Coronary artery (tissue), 2 donors: Measurements from ENCODE around the gene GDAP1L1.
A peak's percentile ranks its signal among the peaks of the same experiment; 100 is the strongest.

Experiments
- DNase-seq: peaks from one replicate; pipeline ENCODE4 v3.0.0-alpha.2; 2017; ENCODE audit warnings: low spot score
- H3K27ac ChIP-seq, 2 donors: fragments of 200-600 bp; sonication (generic); one replicate each; pipeline ENCODE4 v1.5.1; 2016 to 2019
- H3K4me3 ChIP-seq: fragments of 200-600 bp; sonication (generic); 2 replicates; pipeline ENCODE4 v1.5.1; 2016; ENCODE audit warnings: mild to moderate bottlenecking, moderate library complexity
- TF ChIP-seq, protein P1 (sequence below): fragments of 200-600 bp; sonication (generic); IDR thresholded peaks from one replicate; pipeline ENCODE4 v1.5.1; 2019; ENCODE audit warnings: antibody characterized with exemption

Gene GDAP1L1

DNA sequence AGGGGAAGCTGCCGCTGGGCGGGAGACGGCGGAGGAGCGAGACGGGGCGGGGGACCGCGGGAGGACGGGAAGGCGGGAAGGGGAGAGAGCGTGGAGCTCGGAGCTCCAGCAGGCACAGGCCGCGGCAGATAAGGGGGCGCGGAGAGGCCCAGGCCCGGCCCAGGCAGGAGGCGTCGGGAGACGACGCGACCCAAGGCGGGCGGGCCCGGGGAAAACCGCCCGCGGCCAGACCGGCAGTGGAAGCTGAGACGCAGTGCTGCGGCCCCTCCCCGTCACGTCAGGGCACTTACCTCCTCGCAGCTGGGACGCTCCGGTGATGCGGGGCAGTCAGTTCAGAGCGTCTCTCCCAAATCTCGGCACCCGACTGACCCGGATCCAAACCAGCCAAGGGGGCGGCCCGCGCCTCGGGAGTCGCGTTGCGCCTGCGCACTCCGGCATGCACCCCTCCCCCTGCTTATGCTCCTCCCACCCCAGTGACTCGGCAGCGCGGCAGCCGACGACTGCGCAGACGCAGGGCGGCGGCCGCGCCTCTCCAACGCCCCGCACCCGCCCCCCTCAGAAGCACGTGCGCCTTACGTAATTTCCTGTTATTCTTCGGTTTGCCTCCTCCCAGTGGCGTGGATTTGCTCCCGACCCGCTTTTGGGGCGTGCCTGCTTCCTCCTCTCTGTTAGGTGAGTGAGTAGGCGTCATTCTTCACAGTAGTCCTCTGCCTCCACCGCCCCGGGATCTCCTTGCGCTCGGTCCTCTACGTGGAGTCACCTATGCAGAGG lies 36.5 kb upstream of the GDAP1L1 start, which contains the start of gene OSER1:
Gene OSER1 (minus strand): TSS at position 366 of the 771 bp plus-strand sequence. CDS start 3,814 bp downstream, outside the sequence.
- Histone ChIP-seq H3K4me3 (peak within 1 kb of the TSS; percentile 85), H3K27ac (peak within 1 kb of the TSS; percentile 96)
- peak; percentile 99 for DNase-seq
- TF ChIP-seq, protein P1, sequence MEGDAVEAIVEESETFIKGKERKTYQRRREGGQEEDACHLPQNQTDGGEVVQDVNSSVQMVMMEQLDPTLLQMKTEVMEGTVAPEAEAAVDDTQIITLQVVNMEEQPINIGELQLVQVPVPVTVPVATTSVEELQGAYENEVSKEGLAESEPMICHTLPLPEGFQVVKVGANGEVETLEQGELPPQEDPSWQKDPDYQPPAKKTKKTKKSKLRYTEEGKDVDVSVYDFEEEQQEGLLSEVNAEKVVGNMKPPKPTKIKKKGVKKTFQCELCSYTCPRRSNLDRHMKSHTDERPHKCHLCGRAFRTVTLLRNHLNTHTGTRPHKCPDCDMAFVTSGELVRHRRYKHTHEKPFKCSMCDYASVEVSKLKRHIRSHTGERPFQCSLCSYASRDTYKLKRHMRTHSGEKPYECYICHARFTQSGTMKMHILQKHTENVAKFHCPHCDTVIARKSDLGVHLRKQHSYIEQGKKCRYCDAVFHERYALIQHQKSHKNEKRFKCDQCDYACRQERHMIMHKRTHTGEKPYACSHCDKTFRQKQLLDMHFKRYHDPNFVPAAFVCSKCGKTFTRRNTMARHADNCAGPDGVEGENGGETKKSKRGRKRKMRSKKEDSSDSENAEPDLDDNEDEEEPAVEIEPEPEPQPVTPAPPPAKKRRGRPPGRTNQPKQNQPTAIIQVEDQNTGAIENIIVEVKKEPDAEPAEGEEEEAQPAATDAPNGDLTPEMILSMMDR, result no peak

DNA sequence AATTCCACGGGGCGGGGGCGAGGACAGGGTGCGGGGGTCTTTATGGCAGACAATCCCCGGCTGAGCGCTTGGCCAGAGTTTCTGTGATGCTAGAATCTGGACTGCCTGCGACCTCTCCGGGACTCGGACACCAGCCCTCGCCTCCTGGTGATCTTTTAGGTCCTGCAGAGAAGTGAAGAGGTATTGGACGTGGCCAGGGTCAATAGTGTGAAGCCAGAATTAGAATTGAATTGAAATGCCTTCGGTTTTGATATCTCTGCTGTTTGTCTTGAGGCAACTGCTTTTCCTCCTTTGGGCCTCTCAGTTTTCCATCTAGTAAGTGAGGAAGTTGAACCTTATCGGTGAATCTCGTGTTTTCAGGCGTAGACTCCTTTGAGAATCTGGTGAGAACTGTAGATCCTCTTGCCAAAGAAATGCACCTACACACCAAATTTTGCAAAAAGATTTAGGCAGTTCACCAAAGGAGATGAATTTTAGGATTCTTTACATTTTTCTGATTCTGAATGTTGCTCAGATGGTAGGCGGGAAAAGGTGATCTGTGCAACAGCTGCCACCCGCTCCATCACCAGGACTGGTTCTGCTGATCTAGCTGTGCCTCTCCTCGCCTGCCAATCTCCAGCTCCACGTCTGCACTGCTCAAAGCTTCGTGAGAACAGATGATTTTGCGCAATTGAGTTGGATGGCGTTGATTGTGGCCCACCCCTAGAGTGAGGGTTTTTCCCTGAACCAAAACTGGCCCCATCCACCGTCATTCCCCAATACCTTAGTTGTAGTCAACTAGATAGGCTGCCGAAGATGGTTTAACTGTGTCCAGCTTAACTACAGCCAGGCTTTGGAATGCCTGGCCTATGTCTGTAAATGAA lies 35.7 kb upstream of the GDAP1L1 start:
- TF ChIP-seq, protein P1, result no peak
- peak overlapping the region; percentile 85 for H3K4me3 ChIP-seq
- H3K27ac ChIP-seq, result peak overlapping the region; percentile 89 to 93
- no peak for DNase-seq

DNA sequence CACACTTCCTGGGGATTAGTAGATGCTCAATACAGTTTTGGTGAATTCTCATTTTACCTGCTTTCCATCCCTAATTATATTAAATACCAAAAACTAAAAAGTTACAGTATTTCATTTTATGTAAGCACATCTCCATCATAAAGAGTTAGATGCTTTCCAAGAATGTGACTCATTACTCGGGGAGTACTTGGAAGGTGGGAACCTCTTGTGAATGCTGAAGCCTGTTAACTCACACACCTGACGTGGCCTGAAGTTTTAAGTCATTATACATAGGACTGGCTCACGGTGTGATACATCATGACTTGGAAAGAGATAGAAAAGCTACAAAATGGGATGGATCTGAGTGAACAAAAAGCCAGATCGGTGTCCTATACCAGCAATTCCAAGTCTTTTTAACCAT lies 34.3 kb upstream of the GDAP1L1 start:
- no peak overlapping the region for H3K4me3 ChIP-seq
- TF ChIP-seq, protein P1, result no peak
- no peak for DNase-seq
- no peak overlapping the region for H3K27ac ChIP-seq

DNA sequence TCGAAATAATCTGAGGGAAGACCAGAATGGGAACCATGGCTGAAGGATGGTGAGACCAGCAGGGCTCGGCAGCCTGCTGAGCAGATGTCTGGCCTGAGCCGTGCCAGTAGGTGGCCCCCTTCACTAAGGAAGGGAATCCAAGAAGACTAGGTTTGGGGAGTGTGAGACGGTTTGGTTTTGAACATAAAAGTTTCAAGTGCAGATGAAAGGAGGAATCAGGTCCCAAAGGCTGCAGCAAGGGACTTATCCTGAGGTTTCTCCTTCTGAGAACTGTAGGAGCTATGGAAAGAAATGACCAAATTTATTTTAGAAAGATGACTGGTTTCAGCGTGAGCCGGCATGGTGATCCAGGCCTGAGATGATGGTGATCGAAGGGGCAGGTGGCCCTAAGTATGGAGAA lies 32.0 kb upstream of the GDAP1L1 start:
- TF ChIP-seq, protein P1, result peak; percentile 60
- DNase-seq, result no peak

DNA sequence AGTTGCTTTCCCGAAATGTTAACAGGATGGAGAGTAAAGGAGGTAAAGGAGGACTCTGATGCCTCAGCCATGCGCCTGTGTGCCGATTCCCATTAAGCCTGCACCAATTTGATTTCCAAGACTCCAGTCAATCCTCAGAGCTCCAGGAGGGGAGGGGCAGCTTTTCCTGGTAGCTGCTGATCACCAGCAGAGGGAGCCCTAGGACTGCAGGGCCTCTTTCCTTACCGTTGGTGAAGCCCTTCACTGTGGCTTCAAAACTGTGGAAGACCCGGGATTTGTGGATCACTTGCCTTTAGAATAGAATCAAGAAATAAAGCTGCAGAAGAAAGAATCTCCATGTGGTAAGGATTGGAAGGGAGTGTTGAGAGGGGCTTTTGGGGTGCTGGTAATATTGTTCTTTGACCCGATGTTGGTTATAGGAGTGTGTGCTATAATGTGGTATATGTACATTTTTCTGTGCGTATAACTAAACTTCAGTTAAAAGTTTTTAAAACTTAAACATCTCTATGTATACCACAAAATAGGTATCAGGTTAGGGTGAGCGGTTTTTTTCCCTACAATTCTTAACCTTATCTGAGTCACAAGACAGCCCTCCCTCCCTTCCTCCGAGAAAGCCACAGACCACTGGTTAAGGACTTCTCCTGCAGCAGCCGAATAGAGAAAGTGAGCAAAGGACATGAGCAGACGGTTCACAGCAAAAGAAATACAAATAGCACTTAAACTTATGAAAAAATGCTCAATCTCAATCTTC lies 29.6 kb upstream of the GDAP1L1 start:
- TF ChIP-seq, protein P1, result peak; percentile 35
- no peak overlapping the region for H3K4me3 ChIP-seq
- H3K27ac ChIP-seq, result no peak overlapping the region
- DNase-seq, result no peak

More for the DNA sequence above, 32.0 kb upstream of the GDAP1L1 start:
- H3K27ac ChIP-seq, result no peak overlapping the region
- H3K4me3 ChIP-seq, result no peak overlapping the region

DNA sequence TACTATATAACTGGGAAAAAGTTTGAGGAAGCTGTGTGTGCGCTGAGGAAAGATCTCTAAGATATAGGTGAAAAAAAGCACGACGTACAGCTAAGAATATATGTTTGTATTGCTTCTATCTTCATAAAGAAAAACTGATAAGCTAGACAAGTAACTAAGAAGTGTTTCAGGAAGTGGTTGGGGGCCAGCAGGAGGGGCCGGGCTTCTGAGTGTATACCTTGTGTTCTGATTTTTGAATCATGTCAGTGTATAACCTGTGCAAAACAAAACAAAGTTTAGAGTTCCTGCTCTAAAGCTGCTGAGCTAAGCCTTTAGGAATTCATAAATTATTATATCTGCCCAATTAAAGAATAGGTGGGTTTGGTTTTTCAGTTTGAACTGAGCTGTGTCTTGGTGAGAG lies 28.7 kb upstream of the GDAP1L1 start:
- no peak for DNase-seq
- H3K4me3 ChIP-seq, result no peak overlapping the region
- H3K27ac ChIP-seq, result no peak overlapping the region
- TF ChIP-seq, protein P1, result no peak
